H9 (cell line): ENCODE measurements around the gene PMM2. TPM values are rescaled to one million over a fixed set of nuclear protein-coding genes. Genes with fewer than 3 reads are reported as not detected.

Source experiments
- DNase-seq: peaks from one replicate; pipeline ENCODE4 v3.0.0-alpha.2; 2017
- H2AFZ ChIP-seq: one replicate; pipeline ENCODE4 v1.6.1; 2013; ENCODE audit warnings: mild to moderate bottlenecking, low read length, control low read depth, moderate library complexity
- H2AK5ac ChIP-seq: 2 replicates; pipeline ENCODE4 v1.6.1; 2013; ENCODE audit warnings: low read length, control low read depth, mixed read lengths; ENCODE audit not compliant: insufficient read length
- H2BK120ac ChIP-seq: one replicate; pipeline ENCODE4 v1.6.1; 2013; ENCODE audit warnings: low read depth, mild to moderate bottlenecking, low read length, control low read depth, inconsistent platforms; ENCODE audit not compliant: poor library complexity, severe bottlenecking
- H2BK12ac ChIP-seq: 2 replicates; pipeline ENCODE4 v1.6.1; 2013; ENCODE audit warnings: low read length, control low read depth, mixed read lengths, low read depth; ENCODE audit not compliant: insufficient read length
- H2BK15ac ChIP-seq: 2 replicates; pipeline ENCODE4 v1.6.1; 2013; ENCODE audit warnings: low read depth, low read length, control low read depth
- H2BK20ac ChIP-seq: one replicate; pipeline ENCODE4 v1.6.1; 2013; ENCODE audit warnings: low read depth, mild to moderate bottlenecking, low read length, control low read depth, inconsistent platforms; ENCODE audit not compliant: poor library complexity, severe bottlenecking
- H2BK5ac ChIP-seq: 2 replicates; pipeline ENCODE4 v1.6.1; 2013; ENCODE audit warnings: low read length, control low read depth, mixed read lengths; ENCODE audit not compliant: insufficient read length
- H3K14ac ChIP-seq: 2 replicates; pipeline ENCODE4 v1.6.1; 2013; ENCODE audit warnings: low read length, control low read depth; ENCODE audit not compliant: insufficient read depth
- H3K18ac ChIP-seq: 2 replicates; pipeline ENCODE4 v1.6.1; 2013; ENCODE audit warnings: low read depth, mild to moderate bottlenecking, mixed read lengths, low read length, control low read depth; ENCODE audit not compliant: insufficient read length
- H3K23ac ChIP-seq: 2 replicates; pipeline ENCODE4 v1.6.1; 2013; ENCODE audit warnings: low read length, control low read depth, mixed read lengths, low read depth; ENCODE audit not compliant: insufficient read length
- H3K23me2 ChIP-seq: 2 replicates; pipeline ENCODE4 v1.6.1; 2013; ENCODE audit warnings: low read depth, mild to moderate bottlenecking, mixed read lengths, low read length, control low read depth; ENCODE audit not compliant: insufficient read length, poor library complexity, severe bottlenecking
- H3K27ac ChIP-seq: 2 replicates; pipeline ENCODE4 v1.5.1; 2013; ENCODE audit warnings: low read length, control low read depth, mixed read lengths, low read depth; ENCODE audit not compliant: insufficient read length
- H3K27me3 ChIP-seq: 2 replicates; pipeline ENCODE4 v1.6.1; 2013; ENCODE audit warnings: low read length, control low read depth, inconsistent platforms; ENCODE audit not compliant: insufficient read depth
- H3K4ac ChIP-seq: 2 replicates; pipeline ENCODE4 v1.6.1; 2013; ENCODE audit warnings: low read depth, mild to moderate bottlenecking, control low read depth, inconsistent platforms, low read length, moderate library complexity
- H3K4me1 ChIP-seq: 2 replicates; pipeline ENCODE4 v1.6.1; 2013; ENCODE audit warnings: low read length, control low read depth, inconsistent platforms; ENCODE audit not compliant: insufficient read depth
- H3K4me2 ChIP-seq: 2 replicates; pipeline ENCODE4 v1.6.1; 2013; ENCODE audit warnings: low read length, control low read depth, mixed read lengths; ENCODE audit not compliant: insufficient read length, insufficient read depth
- H3K56ac ChIP-seq: 2 replicates; pipeline ENCODE4 v1.6.1; 2013; ENCODE audit warnings: low read depth, mild to moderate bottlenecking, mixed read lengths, low read length, control low read depth; ENCODE audit not compliant: insufficient read length
- H3K79me1 ChIP-seq: 2 replicates; pipeline ENCODE4 v1.6.1; 2013; ENCODE audit warnings: low read depth, mild to moderate bottlenecking, moderate library complexity, low read length, control low read depth, inconsistent platforms; ENCODE audit not compliant: insufficient read depth, poor library complexity, severe bottlenecking
- H3K79me2 ChIP-seq: 2 replicates; pipeline ENCODE4 v1.6.1; 2013; ENCODE audit warnings: low read length, control low read depth, inconsistent platforms; ENCODE audit not compliant: insufficient read depth
- H3K9ac ChIP-seq: 2 replicates; pipeline ENCODE4 v1.6.1; 2013; ENCODE audit warnings: low read length, control low read depth, mixed read lengths; ENCODE audit not compliant: insufficient read length; ENCODE audit errors: extremely low read depth
- H3K9me3 ChIP-seq: one replicate; pipeline ENCODE4 v1.6.1; 2013; ENCODE audit warnings: low read depth, low read length, inconsistent platforms; ENCODE audit not compliant: control insufficient read depth
- H3T11ph ChIP-seq: one replicate; pipeline ENCODE4 v1.6.1; 2013; ENCODE audit warnings: mild to moderate bottlenecking, low read length, control low read depth, inconsistent platforms
- H4K20me1 ChIP-seq: one replicate; pipeline ENCODE4 v1.6.1; 2013; ENCODE audit not compliant: control insufficient read depth, insufficient read length, insufficient read depth
- H4K5ac ChIP-seq: 2 replicates; pipeline ENCODE4 v1.6.1; 2013; ENCODE audit warnings: low read depth, mild to moderate bottlenecking, mixed read lengths, low read length, control low read depth; ENCODE audit not compliant: insufficient read length
- H4K8ac ChIP-seq: replicated peaks from 2 replicates; pipeline ENCODE4 v1.6.1; 2013; ENCODE audit warnings: low read length, control low read depth, mixed read lengths, low read depth; ENCODE audit not compliant: insufficient read length
- H4K91ac ChIP-seq: 2 replicates; pipeline ENCODE4 v1.6.1; 2013; ENCODE audit warnings: low read depth, mild to moderate bottlenecking, moderate library complexity, mixed read lengths, low read length, control low read depth; ENCODE audit not compliant: insufficient read length
- H3K27ac Mint-ChIP-seq, 3 experiments: 2 replicates in 2 of 3; 3 replicates in 1 of 3; pipeline ENCODE4 v1.8.0; 2020 to 2021; ENCODE audit warnings: mixed read lengths in 3 of 3, mild to moderate bottlenecking in 1 of 3, moderate library complexity in 1 of 3
- H3K27me3 Mint-ChIP-seq: 2 replicates; pipeline ENCODE4 v1.8.0; 2021; ENCODE audit warnings: low read depth, mild to moderate bottlenecking, moderate library complexity, mixed read lengths
- H3K36me3 Mint-ChIP-seq, 3 experiments: 2 replicates in 2 of 3; 3 replicates in 1 of 3; pipeline ENCODE4 v1.8.0; 2020 to 2021; ENCODE audit warnings: low read depth in 3 of 3, mixed read lengths in 3 of 3; ENCODE audit not compliant: insufficient read depth in 1 of 3
- H3K4me1 Mint-ChIP-seq, 2 experiments: 2 replicates each; pipeline ENCODE4 v1.8.0; 2020; ENCODE audit warnings: mixed read lengths in 2 of 2
- H3K4me3 Mint-ChIP-seq, 2 experiments: 2 replicates in 1 of 2; 3 replicates in 1 of 2; pipeline ENCODE4 v1.8.0; 2020 to 2021; ENCODE audit warnings: mild to moderate bottlenecking in 2 of 2, mixed read lengths in 2 of 2, moderate library complexity in 1 of 2
- H3K9me3 Mint-ChIP-seq, 2 experiments: 2 replicates in 1 of 2; 3 replicates in 1 of 2; pipeline ENCODE4 v1.8.0; 2020; ENCODE audit warnings: mild to moderate bottlenecking in 2 of 2, mixed read lengths in 2 of 2, moderate library complexity in 1 of 2
- whole genome bisulfite sequencing: extraction: QIAGEN DNeasy Blood & Tissue Kit; methylation state at CpG from one replicate; pipeline ENCODE4 v1.1.7; 2013; ENCODE audit warnings: missing lambda C conversion rate, low lambda C conversion rate, mixed read lengths; ENCODE audit not compliant: insufficient read length; ENCODE audit errors: extremely low coverage; 5-methylcytosine and 5-hydroxymethylcytosine counted together
- total RNA-seq: library from RNA; stranded (reverse); gene quantifications from 2 replicates; pipeline ENCODE4 v1.2.1, GENCODE V29; 2021
- TF ChIP-seq, protein P1 (sequence below): fragments of 200-600 bp; sonication (generic); conservative IDR thresholded peaks from 3 replicates; pipeline ENCODE4 v1.8.0; 2021; ENCODE audit warnings: antibody characterized with exemption, mild to moderate bottlenecking

PMM2 gene
- total RNA-seq, 1 experiment from 2014 or later: 82.7 TPM

GRCh38 chr16:8768692-8769091 is 28.9 kb upstream of the PMM2 start:
- no peaks in the 10 kb centered on the region for H3K4me1 ChIP-seq
- no peaks in the 10 kb centered on the region for H3K79me1 ChIP-seq
- no peaks in the 10 kb centered on the region for H3K9me3 ChIP-seq
- TF ChIP-seq, protein P1, sequence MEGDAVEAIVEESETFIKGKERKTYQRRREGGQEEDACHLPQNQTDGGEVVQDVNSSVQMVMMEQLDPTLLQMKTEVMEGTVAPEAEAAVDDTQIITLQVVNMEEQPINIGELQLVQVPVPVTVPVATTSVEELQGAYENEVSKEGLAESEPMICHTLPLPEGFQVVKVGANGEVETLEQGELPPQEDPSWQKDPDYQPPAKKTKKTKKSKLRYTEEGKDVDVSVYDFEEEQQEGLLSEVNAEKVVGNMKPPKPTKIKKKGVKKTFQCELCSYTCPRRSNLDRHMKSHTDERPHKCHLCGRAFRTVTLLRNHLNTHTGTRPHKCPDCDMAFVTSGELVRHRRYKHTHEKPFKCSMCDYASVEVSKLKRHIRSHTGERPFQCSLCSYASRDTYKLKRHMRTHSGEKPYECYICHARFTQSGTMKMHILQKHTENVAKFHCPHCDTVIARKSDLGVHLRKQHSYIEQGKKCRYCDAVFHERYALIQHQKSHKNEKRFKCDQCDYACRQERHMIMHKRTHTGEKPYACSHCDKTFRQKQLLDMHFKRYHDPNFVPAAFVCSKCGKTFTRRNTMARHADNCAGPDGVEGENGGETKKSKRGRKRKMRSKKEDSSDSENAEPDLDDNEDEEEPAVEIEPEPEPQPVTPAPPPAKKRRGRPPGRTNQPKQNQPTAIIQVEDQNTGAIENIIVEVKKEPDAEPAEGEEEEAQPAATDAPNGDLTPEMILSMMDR: no peak
- no peak overlapping the region for H4K91ac ChIP-seq
- no peak overlapping the region for H2BK15ac ChIP-seq
- no peaks in the 10 kb centered on the region for H3K79me2 ChIP-seq
- no peak overlapping the region for H2BK5ac ChIP-seq
- H2BK12ac ChIP-seq: no peak overlapping the region
- Mint-ChIP-seq H3K4me3 (no peak overlapping the region), H3K27ac (peak overlapping the region in 2 of 3 experiments; percentile 9 to 48; a peak in 2 of 7 replicates), H3K9me3 (no peaks in the 10 kb centered on the region), H3K36me3 (no peaks in the 10 kb centered on the region; a peak in 1 of 7 replicates), H3K4me1 (peaks cover 11 to 12% of the 10 kb centered on the region in 2 experiments), H3K27me3 (no peaks in the 10 kb centered on the region)
- H3K27ac ChIP-seq: no peak overlapping the region
- no peak overlapping the region for H3K18ac ChIP-seq
- H3T11ph ChIP-seq: no peak overlapping the region
- H3K23me2 ChIP-seq: no peaks in the 10 kb centered on the region
- H3K56ac ChIP-seq: no peak overlapping the region
- no peak overlapping the region for H4K5ac ChIP-seq
- H3K23ac ChIP-seq: no peak overlapping the region
- no peaks in the 10 kb centered on the region for H4K20me1 ChIP-seq
- no peak overlapping the region for H3K4me2 ChIP-seq
- H3K27me3 ChIP-seq: no peaks in the 10 kb centered on the region
- no peak overlapping the region for H4K8ac ChIP-seq
- H2BK20ac ChIP-seq: no peak overlapping the region
- H3K4ac ChIP-seq: no peak overlapping the region
- H2AFZ ChIP-seq: no peak overlapping the region
- DNase-seq: peak; percentile 55
- H3K9ac ChIP-seq: no peak overlapping the region
- H2AK5ac ChIP-seq: no peak overlapping the region
- no CpG with 5 or more reads among the region's 12 CpGs for WGBS
- H3K14ac ChIP-seq: no peak overlapping the region
- H2BK120ac ChIP-seq: no peak overlapping the region
